ENCODE results near the gene CHRM1.

CHRM1 gene

DNA sequence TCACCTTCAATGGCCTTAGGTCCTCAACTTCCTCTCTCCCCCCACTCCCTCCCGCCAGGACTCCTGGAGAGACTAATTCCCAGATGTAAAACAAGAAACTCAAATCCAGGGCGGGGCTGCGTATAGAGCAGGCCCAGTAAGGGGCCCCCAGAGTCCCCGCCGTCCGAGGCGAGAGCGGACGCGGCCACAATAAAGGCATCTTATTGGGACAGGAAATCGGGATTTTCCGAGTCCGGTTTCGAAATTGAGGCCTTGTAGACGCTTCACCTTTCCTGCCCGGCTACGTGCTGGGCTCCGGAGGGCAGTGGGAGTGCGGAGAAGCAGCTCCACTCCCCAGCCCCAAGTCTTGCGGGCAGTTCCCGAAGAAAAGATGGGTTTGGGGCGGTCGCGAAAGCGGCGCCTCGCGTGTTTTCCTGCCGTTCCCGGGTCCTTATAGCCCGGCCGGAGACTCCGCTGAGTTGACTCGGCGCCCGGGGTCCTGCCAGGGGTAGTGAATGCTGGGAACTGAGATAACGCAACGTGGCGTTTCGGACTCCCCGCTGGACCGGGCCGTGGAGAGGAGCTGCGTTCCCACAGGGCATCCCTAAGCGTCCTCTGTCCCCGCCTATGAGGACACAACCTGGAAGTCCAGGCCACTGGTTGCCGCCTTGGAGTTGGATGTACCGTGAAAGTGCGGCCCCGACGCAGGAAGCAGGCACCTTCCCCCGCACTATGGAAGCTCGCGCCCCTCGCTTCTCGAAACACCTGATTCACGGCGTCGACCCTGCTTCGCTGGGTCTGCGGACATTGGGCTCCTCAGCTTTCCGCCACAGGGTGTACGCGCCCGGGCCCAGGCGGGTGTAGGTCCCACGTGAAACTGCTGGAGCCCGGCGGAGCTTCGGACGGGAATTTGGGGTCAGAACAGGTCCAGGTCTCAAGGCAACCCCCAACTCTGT lies 4.8 kb upstream of the CHRM1 start:
- no peak for DNase-seq

GRCh38 chr11:62925308-62925707 lies 4.1 kb upstream of the CHRM1 start:
- no peak for DNase-seq

DNA sequence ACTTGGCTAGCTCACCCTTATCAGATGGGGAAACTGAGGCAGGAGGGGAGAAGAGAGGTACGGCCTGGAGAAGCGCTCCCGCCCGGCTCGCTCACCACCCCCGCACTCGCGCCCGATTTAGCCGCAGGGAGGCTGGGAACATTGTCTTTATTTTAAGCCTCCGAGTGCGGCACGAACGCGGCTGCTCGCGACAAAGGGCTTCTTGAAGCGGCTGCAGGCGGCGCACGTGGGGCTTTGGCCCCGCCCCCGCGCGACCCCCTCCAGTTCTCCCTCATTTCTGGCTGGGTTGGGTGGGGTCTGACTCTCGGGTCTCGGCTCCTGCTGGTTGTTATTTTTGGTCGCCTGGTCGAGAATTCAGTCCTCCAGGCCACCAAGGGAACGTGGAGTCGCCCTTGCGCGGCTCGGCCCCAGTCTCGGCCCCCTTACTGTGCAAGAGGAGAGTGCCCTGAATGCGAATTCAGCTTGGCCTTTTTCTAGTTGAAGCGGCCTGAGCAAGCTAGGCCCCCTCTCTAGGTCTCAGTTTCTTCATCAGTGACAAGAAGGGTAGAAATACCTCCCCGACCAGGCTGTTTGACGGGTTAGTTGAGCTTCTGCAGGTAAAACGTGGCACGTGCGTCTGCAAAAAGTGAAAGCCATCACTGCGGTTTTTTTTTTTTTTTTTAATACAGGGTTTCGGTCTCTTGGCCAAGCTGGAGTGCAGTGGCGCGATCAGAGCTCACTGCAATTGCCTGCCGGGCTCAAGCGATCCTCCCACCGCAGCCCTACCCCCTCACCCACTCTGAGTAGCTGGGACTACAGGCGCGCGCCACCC lies 2.6 kb upstream of the CHRM1 start:
- no peak for DNase-seq

DNA sequence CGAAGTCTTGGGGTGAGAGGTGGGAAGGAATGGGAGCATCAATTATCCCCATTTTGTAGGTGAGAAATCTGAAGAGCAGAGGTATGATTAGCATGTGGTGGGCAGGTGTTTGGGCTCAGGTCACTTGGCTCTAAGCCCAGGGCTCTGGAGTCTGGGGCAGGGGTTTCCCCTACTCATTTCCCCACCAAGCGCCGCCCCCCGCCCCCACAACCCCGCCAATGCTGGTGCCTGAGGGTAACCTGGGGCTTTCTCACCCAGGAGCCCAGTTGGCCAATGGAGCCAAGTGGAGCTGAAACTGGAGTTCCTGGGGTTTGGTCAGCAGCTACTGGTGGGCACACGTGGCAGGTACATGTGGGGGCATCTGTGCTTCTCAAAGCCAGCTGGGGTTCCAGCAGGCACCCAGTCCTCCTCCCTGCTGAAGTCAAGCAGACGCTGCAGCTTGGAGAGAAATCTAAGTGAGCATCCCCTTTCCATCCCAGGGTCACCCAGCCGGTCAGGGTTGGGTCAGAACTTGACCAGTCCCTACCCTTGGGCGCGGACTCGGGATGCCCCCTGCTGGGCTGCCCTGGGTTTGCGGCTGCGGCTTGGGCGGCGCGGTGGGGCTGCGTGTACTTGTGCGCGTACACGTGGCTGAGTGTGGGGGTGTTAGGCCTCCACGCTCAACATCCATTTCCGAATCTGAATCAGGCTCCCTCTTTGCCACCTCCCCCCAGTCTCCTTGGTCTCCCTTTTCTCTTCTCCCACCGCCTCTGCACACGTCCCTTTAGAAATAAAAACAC lies 1.7 kb upstream of the CHRM1 start:
- peak; percentile 32 for DNase-seq

GRCh38 chr11:62922189-62922589 lies 1.0 kb upstream of the CHRM1 start:
- no peak for DNase-seq

DNA sequence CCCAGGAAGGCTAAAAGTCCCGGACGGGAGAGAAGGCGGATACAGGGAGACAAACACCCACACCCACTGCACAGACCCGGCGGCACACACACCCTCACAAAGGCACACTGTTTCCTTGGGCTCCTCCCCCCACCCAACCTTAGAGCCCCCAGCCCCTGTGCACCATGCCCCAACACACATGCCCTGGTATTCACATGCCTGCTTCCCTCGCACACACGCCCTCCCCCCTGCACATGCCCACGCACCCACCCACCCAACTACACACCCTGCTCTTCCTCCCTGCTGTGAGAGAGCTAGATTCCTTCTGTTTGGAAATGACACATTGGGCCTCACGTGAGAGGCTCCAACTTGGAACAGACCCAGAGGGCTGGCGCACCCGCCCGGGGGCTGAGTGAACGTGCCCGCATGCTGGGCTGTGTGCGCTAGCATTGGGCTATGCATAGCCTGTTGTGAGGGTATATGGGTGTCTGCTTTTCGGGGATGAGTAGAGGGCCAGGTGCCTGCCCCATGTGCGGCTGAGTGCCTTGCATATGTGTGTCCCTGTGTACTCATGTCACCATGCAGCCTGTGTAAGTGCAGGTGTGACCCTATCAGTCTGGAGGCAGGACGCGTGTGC lies 518 bp upstream of the CHRM1 start:
- no peak for DNase-seq

DNA sequence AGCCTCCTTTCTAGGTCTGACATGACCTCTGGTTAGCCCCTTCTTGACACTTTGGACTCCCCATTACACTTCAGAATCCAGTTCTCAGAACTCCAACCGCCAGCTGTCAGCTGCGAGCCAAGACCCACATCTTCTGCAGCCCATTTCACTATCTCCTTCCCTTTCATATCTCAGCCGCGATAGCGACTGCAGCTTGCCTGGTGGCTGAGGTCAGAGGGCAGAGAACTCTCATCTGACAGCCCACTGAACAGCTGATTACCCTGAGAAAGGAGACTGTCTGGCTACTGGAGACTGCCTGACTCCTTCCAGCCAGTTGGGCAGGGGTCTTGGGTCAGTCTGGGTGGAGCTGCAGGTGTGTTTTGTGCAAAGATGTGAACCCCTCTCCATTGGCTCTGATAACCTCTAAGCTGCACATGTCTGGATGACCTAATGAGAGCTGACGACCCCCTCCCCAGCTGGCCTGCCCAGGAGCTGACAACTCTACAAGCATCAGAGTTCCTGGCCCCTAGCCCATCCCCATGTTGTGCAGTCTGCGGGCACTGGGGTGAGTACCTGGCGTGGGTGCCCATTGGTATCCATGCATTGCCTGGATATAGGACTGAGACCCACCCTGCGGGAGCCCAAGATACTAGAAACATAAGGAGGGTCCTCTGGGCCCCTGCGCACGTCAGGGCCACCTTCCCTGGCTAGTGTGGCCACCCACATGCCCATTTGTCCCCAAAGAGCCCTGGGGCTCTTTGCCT lies 1.1 kb downstream of the CHRM1 start:
- no peak for DNase-seq

- no peak for DNase-seq
Observed at GRCh38 chr11:62919476-62919875, 1.7 kb downstream of the CHRM1 start.

DNA sequence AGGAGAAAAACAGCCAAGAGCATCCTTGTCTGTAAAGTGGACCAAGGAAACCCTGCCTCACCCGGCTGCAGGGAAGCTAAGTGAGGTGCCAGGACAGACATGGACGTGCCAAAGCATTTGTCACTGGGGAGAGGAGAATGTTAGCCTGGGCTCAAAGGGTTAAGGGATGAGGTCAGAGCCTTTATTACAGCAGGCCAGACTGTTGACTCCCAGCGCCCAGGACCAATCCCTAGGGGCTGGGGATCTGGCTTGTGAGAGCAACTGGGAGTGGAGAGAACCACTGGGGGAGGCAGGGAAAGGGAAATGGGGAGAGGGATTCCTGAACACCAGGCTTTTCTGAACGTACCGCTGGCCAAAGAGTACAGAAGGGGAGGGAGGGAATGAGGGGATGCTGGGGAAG lies 2.6 kb downstream of the CHRM1 start:
- DNase-seq: no peak

DNA sequence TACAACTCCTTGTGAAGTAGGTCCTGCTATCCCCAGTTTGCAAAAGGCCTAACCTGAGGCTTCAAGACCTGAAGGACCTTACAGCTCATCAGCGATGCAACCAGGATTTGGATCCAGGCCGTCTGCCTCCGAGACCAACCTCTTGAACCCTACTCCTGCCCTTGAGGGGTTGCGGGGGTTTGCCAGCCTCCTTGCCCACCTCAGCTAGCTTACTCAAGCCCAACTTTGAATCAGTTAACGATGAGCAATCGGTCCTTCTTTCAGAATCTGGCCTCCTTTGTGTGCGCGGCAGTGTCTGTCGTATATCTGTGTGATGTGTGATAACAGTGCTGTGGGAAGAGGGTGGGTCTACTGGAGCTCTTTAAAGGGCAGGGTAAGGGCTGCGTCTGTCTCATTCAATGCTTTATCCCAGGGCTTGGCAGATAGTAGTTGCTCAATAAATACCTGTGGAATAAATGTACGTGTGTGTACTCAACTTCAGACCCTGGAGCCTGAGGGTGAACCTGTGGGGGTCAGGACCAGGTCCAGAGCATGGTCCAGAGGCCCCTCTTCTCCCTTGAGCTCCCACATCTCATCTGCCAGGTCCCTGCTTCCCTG lies 3.2 kb downstream of the CHRM1 start:
- no peak for DNase-seq

GRCh38 chr11:62914416-62914815 lies 6.7 kb downstream of the CHRM1 start:
- DNase-seq: no peak

DNA sequence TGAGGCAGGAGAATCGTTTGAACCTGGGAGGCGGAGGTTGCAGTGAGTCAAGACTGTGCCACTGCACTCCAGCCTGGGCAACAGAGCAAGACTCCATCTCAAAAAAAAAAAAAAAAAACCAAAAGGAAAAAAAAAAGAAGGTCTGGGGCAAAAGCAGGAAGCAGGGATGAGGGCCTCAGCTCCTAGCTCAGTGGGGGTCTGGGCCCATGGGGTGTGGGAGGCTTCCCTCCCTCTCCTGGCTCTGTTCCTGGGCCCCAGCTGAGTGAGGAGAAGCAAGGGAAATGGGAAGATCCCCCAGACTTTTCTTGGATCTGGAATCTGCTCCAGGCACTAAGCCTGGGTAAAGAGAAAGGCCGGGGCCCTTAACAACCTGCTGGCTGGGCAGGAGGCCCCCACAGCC lies 8.9 kb downstream of the CHRM1 start:
- DNase-seq: no peak

GRCh38 chr11:62911137-62912130 lies 9.7 kb downstream of the CHRM1 start:
- no peak for DNase-seq

DNA sequence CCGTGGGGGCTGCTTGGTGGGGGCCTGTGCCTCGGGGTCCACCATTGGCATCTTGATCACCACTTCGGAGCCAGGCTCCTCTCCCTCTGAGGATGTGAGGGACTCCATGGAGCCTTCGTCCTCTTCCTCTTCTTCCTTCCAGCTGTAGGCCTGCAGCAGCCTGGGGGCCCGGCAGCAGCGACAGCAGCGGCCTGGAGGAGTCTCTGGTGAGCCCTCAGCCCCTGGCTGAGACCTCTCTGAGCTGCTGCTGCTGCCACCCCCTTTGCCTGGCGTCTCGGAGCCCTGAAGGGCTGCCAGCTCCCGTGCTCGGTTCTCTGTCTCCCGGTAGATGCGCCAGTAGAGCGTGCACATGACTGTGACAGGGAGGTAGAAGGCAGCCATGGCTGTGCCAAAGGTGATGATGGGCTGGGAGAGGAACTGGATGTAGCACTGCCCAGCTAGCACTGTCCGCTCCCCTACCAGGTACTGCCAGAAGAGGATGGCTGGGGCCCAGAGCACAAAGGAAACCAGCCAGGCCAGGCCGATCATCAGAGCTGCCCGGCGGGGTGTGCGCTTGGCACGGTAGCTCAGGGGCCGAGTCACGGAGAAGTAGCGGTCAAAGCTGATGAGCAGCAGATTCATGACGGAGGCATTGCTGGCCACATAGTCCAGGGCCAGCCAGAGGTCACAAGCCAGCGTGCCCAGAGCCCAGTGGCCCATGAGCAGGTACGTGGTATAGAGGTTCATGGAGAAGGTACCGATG lies 10.9 kb downstream of the CHRM1 start:
- no peak for DNase-seq

DNA sequence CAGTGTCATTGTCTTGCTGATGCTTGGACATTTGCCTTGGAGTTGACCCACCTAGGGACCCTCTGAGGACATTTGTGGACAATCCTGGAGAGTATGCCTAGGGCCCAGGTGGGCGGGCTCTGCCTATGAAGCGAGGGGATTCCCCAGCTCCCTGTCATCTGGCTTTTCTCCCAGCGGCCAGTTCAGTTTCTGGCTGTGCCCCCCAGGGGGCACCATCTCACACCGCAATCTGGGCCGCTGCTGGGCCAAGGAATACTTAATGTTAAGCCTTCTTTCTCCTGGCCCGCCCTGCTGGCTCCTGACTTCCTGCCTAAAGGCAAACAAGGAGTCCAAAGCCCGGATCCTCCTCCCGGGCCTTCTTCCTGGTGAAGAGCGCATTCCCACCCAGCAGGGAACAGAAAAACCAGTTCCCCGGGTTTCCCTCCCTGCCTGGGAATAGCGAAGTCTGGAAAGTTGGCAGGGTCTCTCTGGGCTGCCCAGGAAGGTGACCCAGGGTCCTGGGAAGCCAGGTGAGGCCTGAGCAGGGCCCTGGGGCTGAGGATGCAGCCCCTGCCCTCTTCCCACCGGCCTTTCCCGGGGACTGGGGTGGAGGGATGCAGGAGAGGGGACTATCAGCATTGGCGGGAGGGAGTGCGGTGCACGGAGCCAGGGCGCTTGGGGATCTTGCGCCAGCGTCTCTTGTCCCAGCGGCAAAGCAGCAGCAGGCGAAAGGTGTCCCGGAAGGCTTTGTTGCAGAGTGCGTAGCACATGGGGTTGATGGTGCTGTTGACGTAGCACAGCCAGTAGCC lies 11.9 kb downstream of the CHRM1 start:
- peak; percentile 21 for DNase-seq

GRCh38 chr11:62908468-62909072 lies 12.6 kb downstream of the CHRM1 start:
- no peak for DNase-seq

DNA sequence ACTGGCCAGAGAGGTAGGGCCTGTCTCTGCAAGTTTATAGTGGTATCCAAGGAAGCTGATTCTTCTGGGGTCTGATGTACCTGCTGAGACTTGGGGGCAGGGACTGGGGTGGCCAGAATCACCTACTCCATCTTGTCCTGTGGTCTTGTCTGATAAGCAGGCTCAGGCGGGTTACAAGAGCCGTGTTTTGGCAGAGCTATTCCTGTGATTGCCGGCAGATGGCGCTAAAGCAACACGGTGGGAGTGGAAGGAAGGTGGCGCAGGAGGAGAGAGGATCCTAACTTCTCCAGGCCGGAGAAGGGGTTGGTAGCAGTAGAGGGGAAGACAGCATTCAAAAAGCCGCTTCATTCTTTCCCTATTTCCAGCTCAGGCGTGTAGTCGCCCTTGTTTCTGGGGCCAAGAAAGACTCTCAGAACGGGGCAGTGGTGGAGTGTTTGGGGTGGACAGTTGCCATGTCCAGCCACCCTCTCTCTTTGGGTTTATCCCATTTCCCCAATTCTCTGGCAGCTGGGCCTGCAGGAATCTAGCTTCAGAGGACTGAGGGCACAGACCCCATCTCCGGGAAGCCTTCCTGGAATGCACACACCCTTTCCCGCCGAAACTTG lies 15.1 kb downstream of the CHRM1 start:
- peak; percentile 84 for DNase-seq

- no peak for DNase-seq
Observed at GRCh38 chr11:62905296-62905695, 15.9 kb downstream of the CHRM1 start.
